ENCODE results near the gene ULK2.

GRCh38 chr17:19762515-19762961 is 105.2 kb downstream of the ULK2 start:
- TF ChIP-seq CTCF (conservative IDR thresholded peaks at IDR 0.05; ENCODE audit: low read length) (peak; percentile 81), EZH2phosphoT487 (IDR thresholded peaks at IDR 0.05; ENCODE audit: borderline replicate concordance, low read depth, low read length) (no peak)

Measured in OCI-LY7 (cell line).